Fibroblast of lung (primary cell): ENCODE measurements around the gene SPANXN1.
"Not testable (repeated sequence)": the region's sequence is repeated elsewhere in the genome, so short reads cannot be mapped to it uniquely, and the experiment has no call there.

ENCODE experiments used
- CTCF ChIP-seq, 2 donors: IDR thresholded peaks in 1 of 2; conservative IDR thresholded peaks in 1 of 2; 1 replicate in 1 of 2; 2 replicates in 1 of 2; pipeline ENCODE4 v1.5.1; 2011 to 2012; ENCODE audit warnings: low read length in 2 of 2, control low read depth in 1 of 2, inconsistent platforms in 1 of 2, low read depth in 1 of 2, mild to moderate bottlenecking in 1 of 2
- EZH2 ChIP-seq: IDR thresholded peaks from 2 replicates; pipeline ENCODE4 v1.5.1; 2012; ENCODE audit warnings: low read length, control low read depth, mild to moderate bottlenecking; ENCODE audit errors: missing control alignments

GRCh38 chrX:145247203-145247602 is at the start of gene SPANXN1:
- not testable (repeated sequence) for TF ChIP-seq CTCF (conservative IDR thresholded peaks at IDR 0.05 in 1 of 2, IDR thresholded peaks at IDR 0.05 in 1 of 2; ENCODE audit: low read depth in 1 of 2, low read length in 2 of 2); EZH2
